ENCODE measurements around the gene DNAH10. TPM values are rescaled to one million over a fixed set of nuclear protein-coding genes. Genes with fewer than 3 reads are reported as not detected.
"Not testable (repeated sequence)": the region's sequence is repeated elsewhere in the genome, so short reads cannot be mapped to it uniquely, and the experiment has no call there.

Gene DNAH10
- total RNA-seq, 2 experiments from 2014 or later, result 0.05 TPM

GRCh38 chr12:123944696-123945095, 182.6 kb downstream of the DNAH10 start:
- peaks cover 8% of the 10 kb centered on the region for H3K9me3 Mint-ChIP-seq
- H3K27ac Mint-ChIP-seq, result no peak overlapping the region
- no peak for DNase-seq
- CTCF ChIA-PET, result interaction anchor here (0.7 kb wide), 1 partner anchor 15 kb away, joined by 3 read pairs; no protein-coding TSS in a partner anchor
- no peaks in the 10 kb centered on the region for H3K27me3 Mint-ChIP-seq (ENCODE audit: low read depth)
- intact Hi-C loops (cut with micrococcal nuclease), result no loop called here
- H3K4me3 Mint-ChIP-seq, result no peak overlapping the region
- peaks cover 7% of the 10 kb centered on the region for H3K36me3 Mint-ChIP-seq (ENCODE audit: low read depth)
- H3K4me1 Mint-ChIP-seq (ENCODE audit: low read depth), result no peaks in the 10 kb centered on the region

GRCh38 chr12:123945287-123946151, 183.4 kb downstream of the DNAH10 start:
- Mint-ChIP-seq H3K4me3 (no peak overlapping the region), H3K27me3 (ENCODE audit: low read depth) (no peaks in the 10 kb centered on the region), H3K4me1 (ENCODE audit: low read depth) (no peaks in the 10 kb centered on the region), H3K27ac (no peak overlapping the region), H3K36me3 (ENCODE audit: low read depth) (peaks cover 7% of the 10 kb centered on the region), H3K9me3 (peaks cover 8% of the 10 kb centered on the region)
- CTCF ChIA-PET, result interaction anchor here (0.6 to 0.7 kb wide), 2 partner anchors 14 to 22 kb away, joined by 3 read pairs; no protein-coding TSS in a partner anchor
- no peak for DNase-seq
- intact Hi-C loops (cut with micrococcal nuclease), result no loop called here

- no peaks in the 10 kb centered on the region for H3K27me3 Mint-ChIP-seq (ENCODE audit: low read depth)
- H3K4me1 Mint-ChIP-seq (ENCODE audit: low read depth), result no peaks in the 10 kb centered on the region
- H3K9me3 Mint-ChIP-seq, result peaks cover 8% of the 10 kb centered on the region
- no peak overlapping the region for H3K27ac Mint-ChIP-seq
- no peak for DNase-seq
- intact Hi-C loops (cut with micrococcal nuclease), result no loop called here
- peaks cover 7% of the 10 kb centered on the region for H3K36me3 Mint-ChIP-seq (ENCODE audit: low read depth)
- no peak overlapping the region for H3K4me3 Mint-ChIP-seq
- CTCF ChIA-PET, result no interaction called here
Observed at GRCh38 chr12:123946152-123946515, 184.0 kb downstream of the DNAH10 start.

- H3K36me3 Mint-ChIP-seq (ENCODE audit: low read depth); DNase-seq; H3K27ac Mint-ChIP-seq; intact Hi-C loops (cut with micrococcal nuclease); H3K4me1 Mint-ChIP-seq (ENCODE audit: low read depth); H3K27me3 Mint-ChIP-seq (ENCODE audit: low read depth); H3K4me3 Mint-ChIP-seq; CTCF ChIA-PET; H3K9me3 Mint-ChIP-seq: not testable (repeated sequence)
Observed at GRCh38 chr12:123946516-123947505, 184.7 kb downstream of the DNAH10 start.

- CTCF ChIA-PET; H3K36me3 Mint-ChIP-seq (ENCODE audit: low read depth); intact Hi-C loops (cut with micrococcal nuclease); H3K27ac Mint-ChIP-seq; H3K27me3 Mint-ChIP-seq (ENCODE audit: low read depth); H3K9me3 Mint-ChIP-seq; H3K4me3 Mint-ChIP-seq; H3K4me1 Mint-ChIP-seq (ENCODE audit: low read depth); DNase-seq: not testable (repeated sequence)
Observed at GRCh38 chr12:123947531-123947930, 185.4 kb downstream of the DNAH10 start.

- no peak overlapping the region for H3K4me3 Mint-ChIP-seq
- H3K36me3 Mint-ChIP-seq (ENCODE audit: low read depth), result no peaks in the 10 kb centered on the region
- CTCF ChIA-PET, result interaction anchor here (1.2 kb wide), 1 partner anchor 43 kb away, joined by 4 read pairs; no protein-coding TSS in a partner anchor
- no peaks in the 10 kb centered on the region for H3K4me1 Mint-ChIP-seq (ENCODE audit: low read depth)
- H3K27ac Mint-ChIP-seq, result no peak overlapping the region
- no peaks in the 10 kb centered on the region for H3K27me3 Mint-ChIP-seq (ENCODE audit: low read depth)
- no peaks in the 10 kb centered on the region for H3K9me3 Mint-ChIP-seq
- intact Hi-C loops (cut with micrococcal nuclease), result no loop called here
- no peak for DNase-seq
Observed at GRCh38 chr12:123948401-123948795, 186.3 kb downstream of the DNAH10 start.

- no peak overlapping the region for H3K27ac Mint-ChIP-seq
- no peaks in the 10 kb centered on the region for H3K36me3 Mint-ChIP-seq (ENCODE audit: low read depth)
- DNase-seq, result no peak
- H3K4me1 Mint-ChIP-seq (ENCODE audit: low read depth), result no peaks in the 10 kb centered on the region
- H3K9me3 Mint-ChIP-seq, result no peaks in the 10 kb centered on the region
- no peaks in the 10 kb centered on the region for H3K27me3 Mint-ChIP-seq (ENCODE audit: low read depth)
- CTCF ChIA-PET, result interaction anchor here (1.2 kb wide), 1 partner anchor 44 kb away, joined by 4 read pairs; no protein-coding TSS in a partner anchor
- no peak overlapping the region for H3K4me3 Mint-ChIP-seq
- intact Hi-C loops (cut with micrococcal nuclease), result no loop called here
Observed at GRCh38 chr12:123948796-123949769, 187.0 kb downstream of the DNAH10 start.

- Mint-ChIP-seq H3K36me3 (ENCODE audit: low read depth) (no peaks in the 10 kb centered on the region), H3K27me3 (ENCODE audit: low read depth) (no peaks in the 10 kb centered on the region), H3K27ac (no peak overlapping the region), H3K9me3 (no peaks in the 10 kb centered on the region), H3K4me1 (ENCODE audit: low read depth) (no peaks in the 10 kb centered on the region), H3K4me3 (no peak overlapping the region)
- no peak for DNase-seq
- CTCF ChIA-PET, result no interaction called here
- intact Hi-C loops (cut with micrococcal nuclease), result no loop called here
Observed at GRCh38 chr12:123949770-123950165, 187.7 kb downstream of the DNAH10 start.

GRCh38 chr12:123950476-123951349, 188.6 kb downstream of the DNAH10 start:
- intact Hi-C loops (cut with micrococcal nuclease), result no loop called here
- Mint-ChIP-seq H3K36me3 (ENCODE audit: low read depth) (no peaks in the 10 kb centered on the region), H3K9me3 (no peaks in the 10 kb centered on the region), H3K27ac (no peak overlapping the region), H3K27me3 (ENCODE audit: low read depth) (no peaks in the 10 kb centered on the region), H3K4me3 (no peak overlapping the region), H3K4me1 (ENCODE audit: low read depth) (no peaks in the 10 kb centered on the region)
- no peak for DNase-seq
- CTCF ChIA-PET, result no interaction called here

GRCh38 chr12:123951467-123951866, 189.4 kb downstream of the DNAH10 start:
- Mint-ChIP-seq H3K9me3 (no peaks in the 10 kb centered on the region), H3K4me3 (no peak overlapping the region), H3K36me3 (ENCODE audit: low read depth) (no peaks in the 10 kb centered on the region), H3K27me3 (ENCODE audit: low read depth) (no peaks in the 10 kb centered on the region), H3K4me1 (ENCODE audit: low read depth) (no peaks in the 10 kb centered on the region), H3K27ac (no peak overlapping the region)
- CTCF ChIA-PET, result interaction anchor here (1.0 kb wide), 1 partner anchor 10 kb away, joined by 4 read pairs; no protein-coding TSS in a partner anchor
- no peak for DNase-seq
- intact Hi-C loops (cut with micrococcal nuclease), result no loop called here

GRCh38 chr12:123952037-123952436, 189.9 kb downstream of the DNAH10 start:
- DNase-seq, result no peak
- Mint-ChIP-seq H3K27ac (no peak overlapping the region), H3K4me1 (ENCODE audit: low read depth) (no peaks in the 10 kb centered on the region), H3K9me3 (no peaks in the 10 kb centered on the region), H3K36me3 (ENCODE audit: low read depth) (no peaks in the 10 kb centered on the region), H3K4me3 (no peak overlapping the region), H3K27me3 (ENCODE audit: low read depth) (no peaks in the 10 kb centered on the region)
- intact Hi-C loops (cut with micrococcal nuclease), result no loop called here
- CTCF ChIA-PET, result interaction anchor here (1.0 kb wide), 1 partner anchor 10 kb away, joined by 4 read pairs; no protein-coding TSS in a partner anchor

Measured in activated naive CD4-positive, alpha-beta T cell treated with anti-CD3 and anti-CD28 coated beads for 36 hours (primary cell).